Ramos (cell line): ENCODE data around the gene POLR3H.

Experiments used
- in situ Hi-C: fragments of 300-500 bp; cut with MboI; formaldehyde crosslinking; loops from one replicate; pipeline ENCODE4 v1.14.3; 2022; ENCODE audit warnings: low sequenced_read_pairs; ENCODE audit not compliant: unreplicated experiment

The POLR3H gene

DNA sequence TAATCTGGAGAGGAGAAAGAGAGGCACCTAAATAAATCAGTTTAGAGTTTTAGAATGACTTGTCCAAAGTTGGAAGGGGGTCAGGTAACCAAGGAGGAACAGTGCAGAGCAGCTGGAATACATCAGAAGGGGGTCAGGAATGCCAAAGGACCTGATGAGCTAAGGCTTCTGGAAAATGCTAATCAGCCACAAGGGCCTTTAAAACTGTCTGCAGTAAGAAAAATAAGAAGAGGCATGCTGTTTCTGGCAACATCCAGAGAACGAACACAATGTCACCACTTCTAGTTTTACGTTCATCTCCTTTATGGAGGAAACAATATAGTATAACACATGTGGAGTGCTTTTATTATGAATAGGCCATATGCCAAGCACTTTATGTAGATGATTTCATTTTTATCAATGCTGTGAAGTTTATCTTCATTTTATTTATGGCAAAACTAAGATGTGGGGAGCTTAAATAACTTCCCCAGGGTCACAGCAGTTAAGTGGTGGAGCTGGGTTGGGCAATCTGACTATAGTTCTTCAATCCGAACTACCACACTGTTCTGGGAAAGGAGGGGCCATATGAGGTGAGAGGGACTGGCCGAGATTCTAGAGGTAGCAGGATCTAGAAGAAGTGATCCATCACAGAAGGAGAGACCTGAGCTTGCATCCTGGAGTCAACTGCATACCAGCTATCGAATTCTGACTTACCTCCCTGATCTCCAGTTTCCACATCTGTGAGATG lies 52.7 kb downstream of the POLR3H start:
- in situ Hi-C loops, result no loop called here

DNA sequence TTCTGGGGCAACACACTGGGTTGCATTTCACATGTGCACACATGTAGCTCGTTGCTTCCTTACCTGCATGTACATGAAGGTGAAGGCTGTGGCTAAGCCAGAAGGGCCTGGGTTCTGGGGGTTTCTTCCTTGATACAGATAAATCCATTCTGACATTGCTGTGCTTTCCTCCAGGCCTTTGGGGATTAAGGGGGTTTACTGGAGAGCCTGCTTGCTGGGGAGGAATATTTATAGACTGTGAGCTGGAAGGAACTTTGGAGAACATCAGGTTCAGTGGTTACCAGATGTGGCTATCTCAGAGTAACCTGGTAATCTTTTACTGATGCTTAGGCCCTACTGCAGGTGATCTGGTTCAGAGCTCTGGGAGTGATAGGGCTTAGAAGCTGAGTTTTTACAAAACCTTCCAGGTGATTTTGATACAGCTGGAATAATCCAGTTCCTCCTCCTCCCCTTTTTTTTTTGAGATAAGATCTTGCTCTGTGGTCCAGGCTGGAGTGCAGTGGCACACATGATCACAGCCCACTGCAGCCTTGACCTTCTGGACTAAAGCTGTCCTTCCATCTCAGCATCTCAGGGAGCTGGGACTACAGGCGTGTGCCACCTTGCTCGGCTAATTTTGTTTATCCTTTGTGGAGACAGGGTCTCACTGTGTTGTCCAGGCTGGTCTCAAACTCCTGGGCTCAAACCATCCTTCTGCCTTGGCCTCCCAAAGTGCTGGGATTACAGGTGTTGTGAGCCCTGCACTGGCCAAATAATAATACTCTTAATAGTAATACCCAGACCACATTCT lies 55.5 kb downstream of the POLR3H start:
- in situ Hi-C loops, result no loop called here

GRCh38 chr22:41488076-41488475 lies 56.2 kb downstream of the POLR3H start:
- in situ Hi-C loops, result no loop called here

DNA sequence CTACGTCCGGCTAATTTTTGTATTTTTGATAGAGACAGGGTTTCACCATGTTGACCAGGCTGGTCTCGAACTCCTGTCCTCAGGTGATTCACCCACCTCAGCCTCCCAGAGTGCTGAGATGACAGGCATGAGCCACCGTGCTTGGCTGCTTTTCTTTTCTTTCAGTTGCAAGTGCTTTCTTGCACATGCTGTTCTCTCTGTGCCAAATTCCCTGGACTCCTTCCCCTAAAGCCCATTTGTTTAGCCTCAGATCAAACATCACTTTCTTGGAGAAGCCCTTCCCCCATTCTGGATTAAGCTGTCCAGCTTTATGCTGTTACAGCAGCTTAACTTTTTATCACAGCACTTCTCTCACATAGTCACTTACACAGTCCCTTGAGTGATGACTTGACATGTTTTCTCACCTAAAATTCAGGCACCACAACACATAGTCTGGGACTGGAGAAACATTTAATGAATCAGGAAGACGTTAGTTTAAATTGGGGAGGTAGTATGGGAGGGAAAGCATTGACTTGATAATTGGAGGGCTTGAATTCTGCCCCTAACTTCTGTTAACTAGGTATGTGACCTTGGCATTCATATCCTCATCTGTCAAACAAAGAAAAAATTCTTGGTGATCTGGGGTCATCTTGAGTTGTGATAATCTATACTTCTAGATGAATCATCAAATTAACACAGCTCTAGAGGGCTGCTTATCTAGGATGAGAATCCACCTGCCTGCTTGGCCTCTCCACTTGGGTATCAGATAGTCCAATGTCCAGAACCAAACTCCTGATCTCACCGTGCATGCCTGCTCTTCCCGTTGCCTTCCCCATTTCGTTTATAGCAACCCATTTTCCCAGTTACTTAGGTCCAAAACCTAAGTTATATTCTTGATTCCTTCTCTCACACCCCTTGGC lies 57.0 kb downstream of the POLR3H start:
- in situ Hi-C loops, result no loop called here

- in situ Hi-C loops, result no loop called here
Observed at GRCh38 chr22:41485033-41485432, 59.2 kb downstream of the POLR3H start.

DNA sequence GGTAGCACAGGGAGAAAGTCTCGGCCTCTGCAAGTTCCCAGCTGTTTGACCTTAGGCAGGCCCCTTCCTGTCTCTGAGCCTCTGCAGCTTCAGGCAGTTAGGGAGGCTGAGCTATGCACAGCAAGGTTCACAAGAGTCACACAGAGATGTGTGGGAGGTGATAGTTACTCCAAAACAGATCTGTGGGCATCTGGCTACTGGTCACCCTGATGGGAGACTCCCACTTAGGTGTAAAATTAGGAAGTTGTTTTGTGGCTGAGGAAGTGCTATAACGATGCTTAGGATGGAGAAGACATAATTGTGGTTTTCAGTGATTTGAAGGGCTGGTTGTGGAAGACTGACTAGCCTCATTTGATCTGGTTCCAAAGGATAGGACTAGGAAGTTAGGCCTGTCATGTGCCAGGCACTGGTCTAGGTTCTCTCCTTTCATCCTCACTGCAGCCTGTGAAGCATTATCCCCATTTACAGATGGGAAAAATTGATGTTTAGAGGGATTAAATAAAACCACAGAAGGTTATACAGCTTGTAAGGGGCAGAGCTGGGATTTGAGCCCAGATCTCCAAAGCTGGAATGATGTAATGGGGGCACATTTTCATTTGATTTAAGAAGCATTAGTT lies 61.8 kb downstream of the POLR3H start:
- in situ Hi-C loops, result no loop called here

- in situ Hi-C loops, result no loop called here
Observed at GRCh38 chr22:41481925-41482318, 62.3 kb downstream of the POLR3H start.

DNA sequence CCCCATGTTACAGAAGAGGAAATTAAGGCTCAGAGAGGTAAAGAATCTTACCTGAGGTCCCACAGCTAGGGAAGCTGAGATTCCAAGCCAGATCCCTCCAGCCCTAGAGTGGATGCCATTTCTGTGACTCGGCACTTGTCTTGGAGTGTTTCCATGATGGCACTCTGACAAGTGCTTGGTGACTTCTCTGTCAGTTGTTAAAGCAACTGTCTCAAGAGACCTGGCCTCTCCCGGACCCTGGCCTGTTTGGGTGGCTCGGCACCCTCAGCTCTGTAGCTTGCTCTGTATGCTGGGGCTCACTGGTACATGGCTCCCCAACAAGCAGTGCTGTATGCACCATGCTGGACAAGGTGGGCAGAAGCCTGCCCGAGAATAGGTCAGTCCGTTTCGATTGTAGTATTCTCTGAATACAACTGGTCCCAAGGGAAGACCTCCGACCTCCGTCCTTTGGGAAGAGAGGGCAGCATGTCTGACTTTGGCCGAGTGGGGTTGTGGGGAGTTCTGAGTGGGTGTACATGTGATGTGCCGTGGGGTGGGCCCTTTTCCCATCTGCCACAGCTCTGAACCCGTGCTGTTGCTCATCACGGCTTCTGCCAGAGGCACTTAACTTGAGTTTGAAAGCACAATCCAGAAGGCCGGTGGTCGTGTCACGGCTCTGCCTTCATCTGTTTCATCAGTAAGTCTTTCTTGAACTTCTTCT lies 63.0 kb downstream of the POLR3H start:
- in situ Hi-C loops, result no loop called here

GRCh38 chr22:41480397-41480735 lies 63.9 kb downstream of the POLR3H start:
- in situ Hi-C loops, result no loop called here

GRCh38 chr22:41479671-41480396 lies 64.4 kb downstream of the POLR3H start:
- in situ Hi-C loops, result no loop called here

DNA sequence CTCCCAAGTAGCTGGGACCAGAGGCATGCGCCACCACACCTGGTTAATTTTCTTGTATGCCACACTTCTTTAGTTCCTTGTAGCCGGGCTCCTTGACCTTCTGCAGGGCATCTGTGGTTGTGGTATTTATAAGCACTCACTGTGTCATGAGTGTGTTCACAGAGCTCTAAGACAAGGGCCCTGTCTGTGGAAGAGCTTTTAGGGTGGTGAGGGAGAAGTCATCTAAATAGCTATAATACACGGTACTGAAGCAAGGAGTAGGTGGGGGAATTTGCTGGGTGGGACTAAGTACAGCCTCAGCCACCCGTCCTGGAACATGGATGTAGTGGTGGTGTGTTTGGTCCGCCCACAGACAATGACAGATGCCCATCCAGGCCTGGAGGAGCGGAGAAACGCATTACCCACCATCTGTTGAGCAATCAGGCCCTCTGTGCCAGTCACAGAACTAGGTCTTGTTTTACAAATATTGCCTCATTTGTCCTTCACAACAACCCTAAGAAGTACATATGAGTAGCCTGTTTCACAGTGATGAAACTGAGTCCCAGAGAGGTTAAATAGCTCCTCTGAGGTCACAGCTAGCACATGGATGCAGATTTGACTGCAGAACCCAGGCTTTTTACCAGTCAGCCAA lies 65.3 kb downstream of the POLR3H start:
- in situ Hi-C loops, result no loop called here

- in situ Hi-C loops, result no loop called here
Observed at GRCh38 chr22:41478473-41478872, 65.8 kb downstream of the POLR3H start.
